ENCODE results near the gene TMEM238.

DNA sequence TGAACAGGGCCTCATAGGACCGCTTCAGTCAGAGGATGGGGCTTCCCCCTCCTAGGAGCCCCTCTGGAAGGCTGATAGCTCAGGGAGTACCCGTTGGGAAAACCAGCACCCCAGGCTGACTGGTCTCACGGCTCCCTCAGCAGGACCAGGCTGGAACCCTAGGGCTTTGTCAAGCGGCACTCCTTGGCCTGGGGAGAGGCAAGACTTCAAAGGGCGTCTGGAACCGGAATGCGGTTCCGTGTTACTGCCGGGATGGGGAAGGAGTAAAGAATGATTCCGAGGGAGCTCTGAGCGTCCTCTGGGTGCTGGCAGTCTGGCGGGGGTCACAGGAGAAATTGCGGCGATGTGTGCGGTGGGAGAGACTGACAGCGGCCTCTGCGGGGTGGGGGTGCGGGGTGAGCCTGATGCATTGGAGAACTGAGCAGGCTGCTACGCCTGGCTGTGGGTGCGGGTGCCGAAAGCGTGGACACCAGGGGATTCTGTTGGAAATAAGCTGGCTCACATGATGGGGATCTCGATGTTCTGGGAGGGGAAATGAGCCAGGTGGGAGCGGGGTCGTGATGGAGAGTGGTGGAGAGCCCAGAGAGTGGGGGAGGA lies 31.4 kb downstream of the TMEM238 start:
- TF ChIP-seq GATA3 (IDR thresholded peaks at IDR 0.05; ENCODE audit: low read depth, low read length), result no peak
- TF ChIP-seq GATA2 (IDR thresholded peaks at IDR 0.05; ENCODE audit: low read depth, low read length), result no peak
